ENCODE data around the gene KIF1B.
A peak's percentile ranks its signal among the peaks of the same experiment; 100 is the strongest.
"Not testable (repeated sequence)": the region's sequence is repeated elsewhere in the genome, so short reads cannot be mapped to it uniquely, and the experiment has no call there.

The KIF1B gene

GRCh38 chr1:10384219-10384618 is 173.8 kb downstream of the KIF1B start:
- no peak for DNase-seq (ENCODE audit: low read depth, low spot score)

DNA sequence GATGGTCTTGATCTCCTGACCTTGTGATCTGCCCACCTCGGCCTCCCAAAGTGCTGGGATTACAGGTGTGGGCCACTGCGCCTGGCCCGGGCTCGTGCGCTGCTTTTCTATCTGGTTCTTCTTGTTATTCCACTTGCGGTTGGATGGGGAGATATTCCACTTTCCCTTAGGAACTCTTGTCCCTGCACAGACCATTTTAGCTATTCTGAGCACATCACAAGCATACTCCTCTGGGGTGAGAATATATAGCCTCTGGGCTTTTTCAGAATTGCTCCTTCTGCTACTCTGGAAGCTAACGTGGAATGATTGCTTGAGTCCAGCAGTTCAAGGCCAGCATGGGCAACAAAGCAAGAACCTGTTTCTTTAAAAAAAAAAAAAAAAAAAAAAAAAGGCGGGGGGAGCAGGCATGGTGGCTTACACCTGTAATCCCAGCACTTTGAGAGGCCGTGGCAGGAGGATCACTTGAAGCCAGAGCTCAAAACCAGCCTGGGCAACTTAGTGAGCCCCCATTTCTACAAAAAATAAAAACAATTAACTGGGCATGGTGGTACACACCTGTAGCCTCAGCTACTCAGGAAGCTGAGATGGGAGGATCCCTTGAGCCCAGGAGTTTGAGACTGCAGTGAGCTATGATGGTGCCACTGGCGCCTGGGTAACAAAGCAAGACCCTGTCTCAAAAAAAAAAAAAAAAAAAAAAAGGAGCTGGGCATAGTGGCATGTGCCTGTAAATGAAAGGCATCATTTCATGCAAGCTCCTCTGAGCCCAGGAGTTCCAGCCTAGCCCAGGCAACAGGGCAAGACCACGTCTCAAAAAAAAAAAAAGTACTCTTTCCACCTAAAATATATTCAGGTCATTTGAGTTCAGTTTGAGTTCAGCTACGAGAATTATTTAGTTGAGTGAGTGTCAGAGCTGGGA is 176.6 kb downstream of the KIF1B start:
- DNase-seq (ENCODE audit: low read depth, low spot score) = no peak

GRCh38 chr1:10387677-10388386 is 177.5 kb downstream of the KIF1B start:
- no peak for DNase-seq (ENCODE audit: low read depth, low spot score)

DNA sequence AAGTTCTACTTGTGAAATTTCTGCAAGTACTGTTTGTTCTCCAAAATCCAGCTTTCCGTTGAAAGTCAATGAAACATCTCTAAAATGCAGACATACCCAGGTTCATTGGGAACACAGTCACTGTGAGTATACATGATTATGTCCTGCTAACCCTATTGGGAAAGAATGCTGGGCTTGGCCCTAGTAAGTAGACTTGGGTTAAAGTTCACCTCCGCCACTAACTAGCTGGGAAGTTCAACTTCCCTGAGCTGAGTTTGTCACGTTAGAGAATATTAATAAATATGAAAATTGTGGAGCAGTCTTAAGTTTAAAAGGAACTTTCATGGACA is 178.0 kb downstream of the KIF1B start:
- no peak for DNase-seq (ENCODE audit: low read depth, low spot score)

DNA sequence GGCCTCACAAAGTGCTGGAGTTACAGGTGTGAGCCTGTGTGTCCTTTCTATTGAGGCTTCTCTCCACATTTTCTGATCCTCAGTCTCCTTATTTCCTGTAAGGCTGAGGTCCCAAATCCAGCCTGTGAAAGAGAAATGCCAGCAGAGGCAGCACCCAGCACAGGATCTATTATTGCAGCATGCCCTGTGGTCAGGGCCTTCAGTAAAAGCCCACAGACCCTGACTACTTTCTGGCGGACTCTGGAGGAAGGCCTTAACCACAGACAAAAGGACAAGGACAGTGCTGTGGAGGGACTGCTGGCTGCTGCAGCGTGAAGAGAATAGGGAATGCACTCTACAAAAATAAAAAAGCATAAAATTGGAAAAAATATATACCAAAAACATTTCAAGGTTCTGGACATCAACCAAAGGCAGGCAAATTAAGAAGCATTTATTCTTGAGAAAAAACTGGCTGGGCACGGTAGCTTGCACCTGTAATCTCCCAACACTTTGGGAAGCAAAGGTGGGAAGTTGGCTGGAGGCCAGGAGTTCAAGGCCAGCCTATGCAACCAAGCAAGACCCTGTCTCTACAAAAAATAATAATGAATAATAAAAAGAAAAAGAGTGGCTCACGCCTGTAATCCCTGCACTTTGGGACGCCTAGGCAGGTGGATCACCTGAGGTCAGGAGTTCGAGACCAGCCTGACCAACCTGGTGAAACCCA is 179.1 kb downstream of the KIF1B start:
- no peak for DNase-seq (ENCODE audit: low read depth, low spot score)

GRCh38 chr1:10396870-10397269 is 186.5 kb downstream of the KIF1B start:
- no peak for DNase-seq (ENCODE audit: low read depth, low spot score)

DNA sequence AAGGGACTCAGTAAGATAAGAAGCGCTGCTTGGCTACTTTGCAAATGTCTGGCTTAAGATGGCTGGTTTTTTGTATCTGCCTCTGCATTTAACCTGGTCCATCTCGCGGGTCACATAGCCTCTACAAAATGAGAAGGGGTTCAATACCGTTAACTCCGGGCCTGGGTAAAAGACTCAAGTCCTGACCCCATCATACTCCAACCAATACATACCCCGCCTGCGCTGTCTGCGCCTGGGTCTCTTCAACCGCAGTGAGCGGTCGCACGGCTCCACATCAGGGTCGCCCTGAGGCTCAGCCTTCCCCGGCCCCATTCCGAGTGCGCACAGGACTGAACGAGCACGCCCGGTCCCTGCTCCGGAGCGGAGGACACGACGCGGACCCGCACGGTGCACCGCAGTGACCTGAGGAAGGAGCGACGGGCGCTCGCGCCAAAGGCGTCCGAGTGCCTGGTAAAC is 187.9 kb downstream of the KIF1B start:
- DNase-seq (ENCODE audit: low read depth, low spot score) = no peak

DNA sequence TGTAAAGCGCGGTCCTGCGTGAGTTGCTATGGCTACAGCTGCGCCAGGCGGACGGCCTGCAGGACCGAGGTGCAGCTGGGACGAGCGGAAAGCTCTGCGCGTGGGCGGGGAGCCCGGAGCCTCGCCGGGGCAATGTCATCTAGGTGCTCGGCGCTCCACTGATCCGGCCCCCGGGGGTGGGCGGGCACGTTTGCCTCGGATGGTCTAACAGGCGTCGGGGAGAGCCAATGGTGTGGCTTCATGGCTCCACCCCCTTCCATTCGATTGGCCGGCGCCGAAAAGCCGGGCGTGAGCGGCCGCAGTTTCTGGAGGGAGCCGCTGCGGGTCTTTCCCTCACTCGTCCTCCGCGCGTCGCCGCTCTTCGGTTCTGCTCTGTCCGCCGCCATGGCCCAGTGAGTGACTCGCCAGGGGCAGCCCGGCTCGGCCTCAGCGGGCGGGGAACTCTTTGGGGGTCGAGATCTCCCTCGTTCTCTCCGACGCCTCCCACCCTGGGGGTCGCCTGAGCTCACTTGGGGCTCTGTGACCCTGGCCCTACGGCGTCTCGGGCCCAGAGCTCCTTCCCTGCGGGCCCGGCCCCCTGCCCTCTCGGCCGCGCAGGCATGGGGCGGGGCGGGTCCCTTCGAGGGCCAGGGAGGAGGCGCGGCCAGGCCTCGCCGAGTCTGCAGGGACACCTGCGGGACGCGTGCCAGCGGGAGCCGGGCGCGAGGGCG is 188.5 kb downstream of the KIF1B start, which contains the start of gene PGD:
TSS of gene PGD (plus strand) at position 331 of the 710 bp plus-strand sequence. CDS start at position 385, 54 bp downstream.
- peak; percentile 93 for DNase-seq (ENCODE audit: low read depth, low spot score)

GRCh38 chr1:10399444-10399941 is 189.1 kb downstream of the KIF1B start:
- DNase-seq (ENCODE audit: low read depth, low spot score) = no peak

DNA sequence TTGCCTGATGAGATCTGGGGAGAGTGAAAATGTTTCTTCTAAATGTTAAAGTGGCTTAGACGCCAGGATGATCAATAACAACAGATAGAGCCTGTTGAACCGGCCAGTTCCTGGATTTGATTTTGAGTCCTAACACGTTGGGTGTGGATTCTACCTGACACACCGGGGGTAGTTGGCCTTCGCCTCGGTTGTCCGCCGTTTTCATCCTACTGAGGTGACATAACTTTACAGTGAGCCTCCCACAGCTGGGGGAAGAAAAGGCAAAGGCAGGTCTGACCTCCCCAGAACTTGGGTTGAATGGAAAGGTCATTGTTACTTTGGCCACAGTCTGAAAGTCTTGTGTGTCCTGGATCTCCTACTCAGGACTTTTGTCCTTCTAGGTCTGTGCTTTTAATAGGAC is 189.6 kb downstream of the KIF1B start:
- no peak for DNase-seq (ENCODE audit: low read depth, low spot score)

- no peak for DNase-seq (ENCODE audit: low read depth, low spot score)
Measured at GRCh38 chr1:10401281-10401680, 190.9 kb downstream of the KIF1B start.

GRCh38 chr1:10402729-10403274 is 192.4 kb downstream of the KIF1B start:
- peak; percentile 46 for DNase-seq (ENCODE audit: low read depth, low spot score)

DNA sequence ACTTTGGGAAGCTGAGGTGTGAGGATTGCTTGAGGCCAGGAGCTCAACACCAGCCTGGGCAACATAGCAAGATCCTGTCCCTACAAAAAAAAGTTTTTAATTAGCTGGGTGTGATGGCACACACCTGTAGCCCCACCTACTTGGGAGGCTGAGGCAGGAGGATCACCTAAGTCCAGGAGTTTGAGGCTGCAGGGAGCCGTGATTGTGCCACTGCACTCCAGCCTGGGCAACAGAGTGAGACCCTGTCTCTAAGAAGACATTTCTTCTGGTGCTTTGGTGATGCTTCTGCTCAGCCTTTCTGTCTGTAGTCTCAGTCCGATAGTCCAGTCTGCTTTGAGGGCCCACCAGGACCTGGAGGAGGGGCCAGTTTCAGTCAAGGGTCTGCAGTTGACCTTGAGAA is 196.8 kb downstream of the KIF1B start:
- no peak for DNase-seq (ENCODE audit: low read depth, low spot score)

DNA sequence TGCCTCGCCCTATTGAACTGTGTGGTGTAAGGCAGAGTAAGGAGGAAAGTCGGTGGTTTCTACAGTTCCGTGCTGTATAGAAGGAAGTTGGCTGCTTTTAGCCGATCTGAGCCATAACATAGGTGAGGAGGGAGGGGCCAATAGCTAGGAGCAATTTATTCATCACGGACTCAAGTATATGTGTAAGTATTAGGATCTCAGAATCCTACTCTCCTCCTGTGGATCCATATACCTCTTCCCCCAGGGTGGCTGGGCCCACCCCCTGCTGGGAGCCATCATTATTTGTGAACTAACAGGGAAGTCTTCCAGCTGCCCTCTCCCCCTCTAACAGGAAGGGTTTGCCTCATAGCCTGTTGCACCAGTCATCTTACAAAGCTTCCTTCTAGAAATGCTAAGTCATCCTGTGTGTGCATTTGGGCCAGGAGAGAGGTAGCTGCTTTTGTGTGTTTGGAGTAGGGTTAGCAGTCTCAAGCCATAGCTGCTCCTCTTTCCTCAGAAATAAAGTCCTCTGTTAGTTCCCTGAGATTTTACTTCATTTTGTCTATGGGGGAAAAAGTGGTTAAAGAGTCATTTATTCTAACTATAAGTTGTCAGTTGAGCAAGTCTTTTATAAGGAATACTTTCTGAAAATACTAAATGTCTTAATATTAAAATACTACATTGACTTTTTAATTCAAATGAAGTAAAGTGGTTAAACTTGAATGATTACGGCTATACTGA is 205.0 kb downstream of the KIF1B start:
- DNase-seq (ENCODE audit: low read depth, low spot score) = no peak

DNA sequence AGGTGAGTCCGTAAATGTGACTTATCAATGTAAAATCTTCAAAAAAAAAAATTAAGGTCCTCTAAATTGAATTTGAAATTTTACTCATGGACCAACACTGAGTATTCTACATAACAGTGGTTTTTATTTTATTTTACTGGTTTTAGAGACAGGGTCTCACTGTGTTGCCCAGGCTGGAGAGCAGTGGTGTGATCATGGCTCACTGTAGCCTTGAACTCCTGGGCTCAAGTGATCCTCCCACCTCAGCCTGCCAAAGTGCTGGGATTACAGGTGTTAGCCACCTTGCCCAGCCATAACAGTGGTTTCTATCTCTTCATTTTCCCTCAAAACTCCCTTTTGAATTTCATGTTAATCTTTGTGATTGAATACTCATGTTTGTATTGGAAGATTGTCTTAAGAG is 205.6 kb downstream of the KIF1B start:
- not testable (repeated sequence) for DNase-seq (ENCODE audit: low read depth, low spot score)

- DNase-seq (ENCODE audit: low read depth, low spot score) = not testable (repeated sequence)
Measured at GRCh38 chr1:10418741-10419140, 208.4 kb downstream of the KIF1B start.

DNA sequence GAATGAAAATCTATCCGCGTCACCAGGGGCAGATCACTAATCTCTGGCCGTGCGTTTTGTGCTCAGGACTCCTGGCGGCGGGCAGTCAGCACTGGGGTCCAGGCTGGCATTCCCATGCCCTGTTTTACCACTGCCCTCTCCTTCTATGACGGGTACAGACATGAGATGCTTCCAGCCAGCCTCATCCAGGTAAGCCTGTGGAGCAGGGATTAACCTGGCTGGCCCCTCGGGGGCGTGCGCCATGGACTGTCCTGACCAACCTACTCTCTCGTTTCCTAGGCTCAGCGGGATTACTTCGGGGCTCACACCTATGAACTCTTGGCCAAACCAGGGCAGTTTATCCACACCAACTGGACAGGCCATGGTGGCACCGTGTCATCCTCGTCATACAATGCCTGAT is 209.0 kb downstream of the KIF1B start:
- no peak for DNase-seq (ENCODE audit: low read depth, low spot score)

DNA sequence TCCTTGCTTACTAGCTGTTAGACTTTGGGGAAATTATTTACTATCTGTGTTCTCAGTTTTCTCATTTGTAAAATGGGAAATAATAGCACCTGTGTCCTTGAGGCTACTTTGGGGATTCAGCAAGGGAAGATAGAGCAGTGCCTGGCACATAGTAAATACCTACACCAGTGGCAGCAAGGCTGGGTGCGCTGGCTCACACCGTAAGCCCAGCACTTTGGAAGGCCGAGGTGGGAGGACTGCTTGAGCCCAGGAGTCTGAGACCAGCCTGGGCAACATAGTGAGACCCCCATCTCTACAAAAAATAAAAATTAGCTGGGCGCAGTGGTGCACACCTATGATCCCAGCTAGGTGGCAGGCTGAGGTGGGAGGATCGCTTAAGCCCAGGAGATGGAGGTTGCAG is 211.3 kb downstream of the KIF1B start:
- DNase-seq (ENCODE audit: low read depth, low spot score) = no peak

- no peak for DNase-seq (ENCODE audit: low read depth, low spot score)
Measured at GRCh38 chr1:10424034-10424433, 213.7 kb downstream of the KIF1B start.

DNA sequence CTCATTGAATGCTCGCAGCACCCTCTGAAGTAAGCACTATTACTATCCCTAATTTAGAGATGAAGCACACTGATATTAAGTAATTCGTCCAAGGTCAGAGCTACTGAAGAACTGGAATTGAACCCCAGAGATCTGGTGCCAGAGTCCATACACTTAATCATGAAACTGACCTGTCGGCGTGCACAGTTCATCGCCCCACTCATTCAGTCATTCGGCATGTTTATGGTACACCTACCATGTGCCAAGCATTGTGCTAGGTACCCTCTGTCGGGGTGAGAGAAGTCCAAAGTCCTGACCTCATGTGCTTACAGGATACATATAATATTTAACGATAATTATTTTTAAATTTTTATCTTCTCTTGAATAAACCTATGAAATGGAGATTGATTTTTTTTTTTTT is 214.3 kb downstream of the KIF1B start:
- no peak for DNase-seq (ENCODE audit: low read depth, low spot score)

Measured in brain pericyte (primary cell).